Measurements from ENCODE around the gene SNRPD1. TPM values are rescaled to one million over a fixed set of nuclear protein-coding genes. Genes with fewer than 3 reads are reported as not detected.

Gene SNRPD1
- total RNA-seq, 4 donors from 2014 or later: 5.3 to 7.7 (median 6.5) TPM

DNA sequence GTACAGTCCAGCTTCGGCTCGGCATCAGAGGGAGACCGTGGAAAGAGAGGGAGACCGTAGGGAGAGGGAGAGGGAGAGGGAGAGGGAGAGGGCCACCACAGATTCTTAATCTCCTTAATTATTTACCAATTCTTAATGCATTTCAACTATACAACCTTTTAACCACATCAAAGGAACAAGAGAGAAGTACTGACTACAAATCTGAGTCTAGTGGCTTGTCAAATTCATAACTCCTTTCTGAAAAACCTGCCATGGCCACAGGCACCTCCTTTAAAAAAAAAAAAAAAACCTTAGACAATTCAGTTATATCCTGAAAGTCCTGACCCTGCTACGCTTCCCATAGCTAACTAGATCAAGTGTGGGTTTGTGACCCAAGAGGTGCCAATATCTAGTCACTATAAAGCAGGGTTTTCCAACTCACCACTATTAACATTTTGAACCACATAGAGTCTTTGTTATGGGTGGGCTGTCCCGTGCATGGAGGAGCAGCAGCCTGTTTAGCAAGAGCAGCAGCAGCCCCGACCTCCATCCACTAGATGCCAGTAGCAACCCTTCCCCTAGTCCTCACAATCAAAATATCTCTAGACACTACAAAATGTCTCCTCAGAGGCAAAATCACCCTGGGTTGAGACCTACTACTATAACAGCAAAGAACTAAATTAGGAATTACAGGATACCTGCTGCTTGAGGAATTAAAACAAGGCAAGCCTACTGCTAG is 18.4 kb upstream of the SNRPD1 start:
- Histone ChIP-seq H3K27ac (no peak overlapping the region), H3K9me3 (no peaks in the 10 kb centered on the region), H3K27me3 (no peaks in the 10 kb centered on the region), H3K4me1 (peaks cover 12% of the 10 kb centered on the region), H3K36me3 (peaks cover 4% of the 10 kb centered on the region), H3K4me3 (no peak overlapping the region)
- no peak for DNase-seq (ENCODE audit: low spot score in 2 of 2)
- TF ChIP-seq, protein P1, sequence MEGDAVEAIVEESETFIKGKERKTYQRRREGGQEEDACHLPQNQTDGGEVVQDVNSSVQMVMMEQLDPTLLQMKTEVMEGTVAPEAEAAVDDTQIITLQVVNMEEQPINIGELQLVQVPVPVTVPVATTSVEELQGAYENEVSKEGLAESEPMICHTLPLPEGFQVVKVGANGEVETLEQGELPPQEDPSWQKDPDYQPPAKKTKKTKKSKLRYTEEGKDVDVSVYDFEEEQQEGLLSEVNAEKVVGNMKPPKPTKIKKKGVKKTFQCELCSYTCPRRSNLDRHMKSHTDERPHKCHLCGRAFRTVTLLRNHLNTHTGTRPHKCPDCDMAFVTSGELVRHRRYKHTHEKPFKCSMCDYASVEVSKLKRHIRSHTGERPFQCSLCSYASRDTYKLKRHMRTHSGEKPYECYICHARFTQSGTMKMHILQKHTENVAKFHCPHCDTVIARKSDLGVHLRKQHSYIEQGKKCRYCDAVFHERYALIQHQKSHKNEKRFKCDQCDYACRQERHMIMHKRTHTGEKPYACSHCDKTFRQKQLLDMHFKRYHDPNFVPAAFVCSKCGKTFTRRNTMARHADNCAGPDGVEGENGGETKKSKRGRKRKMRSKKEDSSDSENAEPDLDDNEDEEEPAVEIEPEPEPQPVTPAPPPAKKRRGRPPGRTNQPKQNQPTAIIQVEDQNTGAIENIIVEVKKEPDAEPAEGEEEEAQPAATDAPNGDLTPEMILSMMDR (IDR thresholded peaks at IDR 0.05): no peak
- no peak for TF ChIP-seq EP300 (IDR thresholded peaks at IDR 0.05)
- TF ChIP-seq POLR2A (IDR thresholded peaks at IDR 0.05): no peak
- TF ChIP-seq POLR2AphosphoS5 (IDR thresholded peaks at IDR 0.05): no peak
- WGBS: 93% methylated on average over 7 of the region's 7 CpGs

DNA sequence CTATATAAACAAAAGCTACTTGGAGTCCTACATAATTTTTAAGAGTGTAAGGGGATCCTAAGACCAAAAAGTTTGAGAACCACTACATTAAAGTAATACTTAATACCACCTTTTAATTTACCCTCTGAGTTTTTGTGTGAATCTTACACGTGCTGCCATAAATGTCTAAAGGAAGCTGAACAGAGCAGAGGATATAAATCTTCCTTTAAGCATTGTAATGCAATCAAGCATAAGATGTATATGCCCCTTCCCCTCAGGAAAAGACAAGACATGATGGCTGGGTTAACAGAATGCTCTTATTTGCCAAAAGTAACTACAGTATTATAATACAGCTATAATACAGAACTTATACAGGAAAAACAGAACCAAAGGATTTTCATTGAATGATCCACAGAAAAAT is 14.5 kb upstream of the SNRPD1 start:
- WGBS: 51% methylated on average over 1 of the region's 1 CpG
- no peaks in the 10 kb centered on the region for H3K9me3 ChIP-seq
- no peaks in the 10 kb centered on the region for H3K36me3 ChIP-seq
- H3K4me3 ChIP-seq: no peak overlapping the region
- no peaks in the 10 kb centered on the region for H3K27me3 ChIP-seq
- H3K27ac ChIP-seq: no peak overlapping the region
- DNase-seq (ENCODE audit: low spot score in 2 of 2): no peak
- peaks cover 25% of the 10 kb centered on the region for H3K4me1 ChIP-seq
- TF ChIP-seq POLR2A (IDR thresholded peaks at IDR 0.05) (no peak), POLR2AphosphoS5 (IDR thresholded peaks at IDR 0.05) (no peak), EP300 (IDR thresholded peaks at IDR 0.05) (no peak)
- TF ChIP-seq, protein P1 (IDR thresholded peaks at IDR 0.05): no peak

DNA sequence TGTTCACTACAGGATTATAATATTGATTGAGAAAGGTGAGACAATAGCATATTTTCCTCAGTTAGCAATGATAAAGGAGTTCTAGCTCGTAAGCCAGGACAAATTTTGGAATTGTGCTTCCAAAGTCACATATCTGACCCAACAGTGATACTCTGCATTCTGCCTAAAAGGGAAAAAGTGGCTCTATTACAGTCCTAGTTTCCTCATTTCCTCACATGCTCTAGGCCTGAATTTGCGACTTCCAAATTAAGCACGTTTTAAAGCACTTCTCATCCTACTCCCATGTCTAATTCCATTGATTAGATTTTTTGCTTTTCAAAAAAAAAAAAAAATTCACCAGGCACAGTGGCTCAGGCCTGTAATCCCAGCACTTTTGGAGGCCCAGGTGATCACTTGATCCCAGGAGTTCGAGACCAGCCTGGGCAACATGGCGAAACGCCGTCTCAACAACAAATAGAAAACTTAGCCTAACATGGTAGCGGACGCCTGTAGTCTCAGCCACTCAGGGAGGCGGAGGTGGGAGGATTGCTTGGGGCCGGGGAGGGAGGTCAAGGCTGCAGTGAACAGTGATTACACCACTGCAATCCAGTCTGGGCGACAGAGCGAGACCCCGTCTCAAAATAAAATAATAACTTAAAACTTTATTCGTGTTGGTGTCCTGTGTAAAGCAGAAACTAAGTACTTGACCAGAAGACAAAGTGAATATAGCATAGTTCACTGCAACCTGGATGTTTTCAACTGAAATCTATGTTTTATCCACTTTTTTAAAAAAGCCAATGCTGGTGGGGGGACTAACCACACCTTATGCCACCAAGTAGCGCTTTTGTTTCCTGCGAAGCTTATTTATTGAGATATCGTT is 13.2 kb upstream of the SNRPD1 start:
- Histone ChIP-seq H3K4me3 (peak overlapping the region; percentile 92), H3K27me3 (no peaks in the 10 kb centered on the region), H3K4me1 (peaks cover 25% of the 10 kb centered on the region), H3K36me3 (no peaks in the 10 kb centered on the region), H3K27ac (peak overlapping the region; percentile 99), H3K9me3 (no peaks in the 10 kb centered on the region)
- DNase-seq (ENCODE audit: low spot score in 2 of 2): no peak
- 67% methylated on average over 18 of the region's 18 CpGs for WGBS
- TF ChIP-seq EP300 (IDR thresholded peaks at IDR 0.05) (no peak), POLR2A (IDR thresholded peaks at IDR 0.05) (no peak), POLR2AphosphoS5 (IDR thresholded peaks at IDR 0.05) (no peak)
- TF ChIP-seq, protein P1 (IDR thresholded peaks at IDR 0.05): no peak

DNA sequence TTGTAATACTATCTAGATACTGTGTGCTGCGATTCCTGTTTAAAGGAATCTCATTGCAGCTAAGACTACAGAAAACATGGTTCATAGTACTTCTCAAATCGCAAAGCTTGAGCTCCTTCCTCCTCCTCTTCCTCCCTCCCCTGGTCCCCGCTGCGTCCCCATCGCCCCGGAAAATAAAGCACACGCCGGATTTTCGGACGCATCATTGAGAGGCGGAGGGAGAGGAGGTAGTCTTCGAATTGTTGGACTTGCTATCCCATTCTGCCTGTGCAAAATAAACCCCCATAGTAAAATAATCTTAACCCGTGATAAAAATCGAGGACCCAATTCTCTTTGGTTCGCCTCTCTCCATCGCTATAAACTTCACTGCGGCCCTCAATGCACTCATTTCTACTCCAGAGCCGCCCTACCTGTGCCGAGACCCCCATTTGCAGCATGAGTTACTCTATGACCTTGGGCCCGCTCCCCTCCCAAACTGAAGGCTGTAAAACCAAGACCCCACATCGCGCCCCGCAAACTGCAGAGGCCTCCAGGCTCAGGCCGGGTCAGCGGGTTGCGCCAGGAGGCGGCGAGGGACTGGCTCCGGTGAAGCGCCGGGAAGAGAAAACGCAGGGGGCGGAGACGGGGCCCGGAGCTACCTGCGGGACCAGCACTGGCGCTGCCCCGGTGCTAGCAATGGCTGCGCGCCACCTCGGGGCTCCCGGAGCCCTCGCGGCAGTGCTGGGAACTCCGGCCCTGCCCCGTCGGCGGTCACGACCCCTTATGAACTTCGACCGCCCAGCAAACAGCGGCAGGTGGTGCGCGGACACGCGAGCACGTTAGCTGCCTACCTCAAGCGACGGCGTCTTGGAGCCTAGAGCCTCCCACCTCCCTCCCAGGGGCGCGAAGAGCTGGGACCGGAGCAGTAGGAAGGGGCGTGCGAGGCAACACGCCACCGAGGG is 12.3 kb upstream of the SNRPD1 start:
- Histone ChIP-seq H3K27ac (peak overlapping the region; percentile 99), H3K9me3 (no peaks in the 10 kb centered on the region), H3K4me3 (peak overlapping the region; percentile 92), H3K36me3 (no peaks in the 10 kb centered on the region), H3K27me3 (no peaks in the 10 kb centered on the region), H3K4me1 (peaks cover 25% of the 10 kb centered on the region)
- DNase-seq (ENCODE audit: low spot score in 2 of 2): peak in 1 of 2 donors; percentile 84
- WGBS: under 1% methylated on average over 53 of the region's 67 CpGs
- TF ChIP-seq POLR2AphosphoS5 (IDR thresholded peaks at IDR 0.05) (no peak), POLR2A (IDR thresholded peaks at IDR 0.05) (no peak), EP300 (IDR thresholded peaks at IDR 0.05) (no peak)
- TF ChIP-seq, protein P1 (IDR thresholded peaks at IDR 0.05): no peak
